ENCODE results near the gene RAB2B.
A peak's percentile ranks its signal among the peaks of the same experiment; 100 is the strongest.

RAB2B gene

GRCh38 chr14:21437063-21437901 is 39.5 kb downstream of the RAB2B start:
- ATAC-seq (ENCODE audit: insufficient read depth, low read depth): peak; percentile 98
- Histone ChIP-seq H2AFZ (ENCODE audit: low read depth, low read length) (peak overlapping the region; percentile 74), H3K4me3 (ENCODE audit: low read depth in 1 of 2, low read length in 2 of 2) (peak overlapping the region; percentile 58 to 72), H3K79me2 (ENCODE audit: insufficient read depth, low read length) (peaks cover 96% of the 10 kb centered on the region), H3K27me3 (ENCODE audit: insufficient read depth, low read length, poor library complexity) (no peaks in the 10 kb centered on the region), H3K36me3 (ENCODE audit: insufficient read depth, low read length) (peaks cover 3% of the 10 kb centered on the region; the same call in 1 of the 2 replicates), H3K9ac (ENCODE audit: low read depth, low read length) (peak overlapping the region; percentile 68), H3K4me2 (ENCODE audit: insufficient read depth, low read length) (peak overlapping the region; percentile 91), H3K27ac (ENCODE audit: low read length) (peak overlapping the region; percentile 86), H3K4me1 (ENCODE audit: insufficient read depth, low read length) (peaks cover 38% of the 10 kb centered on the region), H4K20me1 (ENCODE audit: insufficient read depth, low read length) (peaks cover 28% of the 10 kb centered on the region; the same call in 1 of the 2 replicates), H3K9me3 (ENCODE audit: insufficient read depth, low read length, severe bottlenecking) (no peaks in the 10 kb centered on the region)
- no peak for TF ChIP-seq EZH2 (IDR thresholded peaks at IDR 0.05; ENCODE audit: borderline replicate concordance, low read depth, low read length, severe bottlenecking)
- no peak for TF ChIP-seq CTCF (IDR thresholded peaks at IDR 0.05; ENCODE audit: borderline replicate concordance, extremely low read depth, low read length, poor library complexity, severe bottlenecking)
- peak; percentile 99 for DNase-seq

GRCh38 chr14:21436567-21437062 is 40.1 kb downstream of the RAB2B start:
- no peak for TF ChIP-seq EZH2 (IDR thresholded peaks at IDR 0.05; ENCODE audit: borderline replicate concordance, low read depth, low read length, severe bottlenecking)
- TF ChIP-seq CTCF (IDR thresholded peaks at IDR 0.05; ENCODE audit: borderline replicate concordance, extremely low read depth, low read length, poor library complexity, severe bottlenecking): no peak
- Histone ChIP-seq H3K27ac (ENCODE audit: low read length) (peak overlapping the region; percentile 66), H3K9ac (ENCODE audit: low read depth, low read length) (peak overlapping the region; percentile 68), H3K4me1 (ENCODE audit: insufficient read depth, low read length) (peaks cover 38% of the 10 kb centered on the region), H3K27me3 (ENCODE audit: insufficient read depth, low read length, poor library complexity) (no peaks in the 10 kb centered on the region), H4K20me1 (ENCODE audit: insufficient read depth, low read length) (peaks cover 29% of the 10 kb centered on the region; the same call in 1 of the 2 replicates), H2AFZ (ENCODE audit: low read depth, low read length) (peak overlapping the region; percentile 63), H3K4me2 (ENCODE audit: insufficient read depth, low read length) (peak overlapping the region; percentile 91), H3K9me3 (ENCODE audit: insufficient read depth, low read length, severe bottlenecking) (no peaks in the 10 kb centered on the region), H3K79me2 (ENCODE audit: insufficient read depth, low read length) (peaks cover 96% of the 10 kb centered on the region), H3K36me3 (ENCODE audit: insufficient read depth, low read length) (peaks cover 6% of the 10 kb centered on the region), H3K4me3 (ENCODE audit: low read depth in 1 of 2, low read length in 2 of 2) (peak overlapping the region; percentile 58 to 72)
- no peak for ATAC-seq (ENCODE audit: insufficient read depth, low read depth)
- no peak for DNase-seq

GRCh38 chr14:21431126-21431525 is 45.6 kb downstream of the RAB2B start:
- peaks cover 59% of the 10 kb centered on the region for H3K36me3 ChIP-seq (ENCODE audit: insufficient read depth, low read length)
- H3K79me2 ChIP-seq (ENCODE audit: insufficient read depth, low read length): peaks cover 80% of the 10 kb centered on the region
- H3K9me3 ChIP-seq (ENCODE audit: insufficient read depth, low read length, severe bottlenecking): no peaks in the 10 kb centered on the region
- no peak overlapping the region for H3K9ac ChIP-seq (ENCODE audit: low read depth, low read length)
- TF ChIP-seq EZH2 (IDR thresholded peaks at IDR 0.05; ENCODE audit: borderline replicate concordance, low read depth, low read length, severe bottlenecking): no peak
- TF ChIP-seq CTCF (IDR thresholded peaks at IDR 0.05; ENCODE audit: borderline replicate concordance, extremely low read depth, low read length, poor library complexity, severe bottlenecking): no peak
- no peak overlapping the region for H3K27ac ChIP-seq (ENCODE audit: low read length)
- DNase-seq: no peak
- no peak overlapping the region for H3K4me2 ChIP-seq (ENCODE audit: insufficient read depth, low read length)
- ATAC-seq (ENCODE audit: insufficient read depth, low read depth): no peak
- H3K4me1 ChIP-seq (ENCODE audit: insufficient read depth, low read length): peaks cover 17% of the 10 kb centered on the region
- no peak overlapping the region for H3K4me3 ChIP-seq (ENCODE audit: low read depth in 1 of 2, low read length in 2 of 2)
- H3K27me3 ChIP-seq (ENCODE audit: insufficient read depth, low read length, poor library complexity): no peaks in the 10 kb centered on the region
- H4K20me1 ChIP-seq (ENCODE audit: insufficient read depth, low read length): peaks cover 46% of the 10 kb centered on the region
- H2AFZ ChIP-seq (ENCODE audit: low read depth, low read length): no peak overlapping the region
